Posterior vena cava (tissue), 2 donors: ENCODE data around the gene FGD2. TPM values are rescaled to one million over a fixed set of nuclear protein-coding genes. Genes with fewer than 3 reads are reported as not detected.

Experiments used
- DNase-seq: peaks from one replicate; pipeline ENCODE4 v3.0.0-alpha.2; 2020; ENCODE audit warnings: low spot score
- intact Hi-C, 2 donors: fragments of 100-400 bp; cut with DNase I; formaldehyde crosslinking; loops; one replicate each; pipeline versions ENCODE4 v1.14.1 to v1.14.2; 2022 to 2023
- total RNA-seq, 2 donors: library from RNA; stranded (reverse); fragmentation: NEBNext Ultra II Directional; extraction: Animal tissue kit (Norgen Biotek cat#: 25700); gene quantifications; one replicate each; pipeline ENCODE4 v1.2.1, GENCODE V29; 2021
- donor health status: DM: yes; HTN: yes; CAD: no.
- donor health status: DM: yes; HTN: yes; CAD: no.

FGD2 gene
- total RNA-seq, 2 donors from 2014 or later, result 23.2 to 35.5 TPM

- intact Hi-C loops, result loop anchor here in 1 of 2 donors (10.0 kb wide), 1 partner anchor 126 kb away; the partner anchor contains the start of gene C6orf89
- DNase-seq, result no peak
These were observed 5.0 kb downstream of the FGD2 start for GRCh38 chr6:37010402-37010892.

- DNase-seq, result no peak
- intact Hi-C loops, result loop anchor here in 1 of 2 donors (10.0 kb wide), 1 partner anchor 127 kb away; the partner anchor contains the start of gene C6orf89
These were observed 6.4 kb downstream of the FGD2 start for GRCh38 chr6:37011656-37012378.

- no peak for DNase-seq
- intact Hi-C loops, result loop anchor here in 1 of 2 donors (10.0 kb wide), 1 partner anchor 129 kb away; the partner anchor contains the start of gene C6orf89
These were observed 8.3 kb downstream of the FGD2 start for GRCh38 chr6:37013516-37014491.

GRCh38 chr6:37014667-37015066 lies 9.2 kb downstream of the FGD2 start:
- DNase-seq, result no peak
- intact Hi-C loops, result loop anchor here in 1 of 2 donors (5.0 to 10.0 kb wide), 2 partner anchors 130 to 247 kb away; partner anchors contain the start of gene C6orf89

- no peak for DNase-seq
- intact Hi-C loops, result loop anchor here in 1 of 2 donors (5.0 to 10.0 kb wide), 2 partner anchors 131 to 248 kb away; partner anchors contain the start of gene C6orf89
These were observed 10.1 kb downstream of the FGD2 start for GRCh38 chr6:37015532-37015931.

DNA sequence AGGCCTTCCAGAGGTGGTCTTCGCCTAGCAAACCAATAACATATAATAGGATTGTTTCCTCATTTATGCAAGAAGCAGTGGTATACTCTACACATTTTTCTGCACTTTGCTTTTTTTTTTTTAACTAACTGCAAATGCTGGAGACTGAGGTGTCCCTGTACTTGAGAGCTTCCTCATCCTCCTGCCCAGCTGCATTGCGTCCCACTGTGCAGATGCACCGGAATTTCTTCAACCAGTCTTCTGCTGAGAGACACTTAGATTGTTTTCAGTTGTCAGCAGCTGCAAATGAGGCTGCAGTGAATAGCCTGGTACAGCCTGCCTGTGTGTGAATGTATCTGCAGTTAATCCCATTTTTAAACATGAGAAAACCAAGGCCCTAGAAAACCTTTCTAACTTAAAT lies 11.5 kb downstream of the FGD2 start:
- intact Hi-C loops, result loop anchor here in 1 of 2 donors (5.0 to 10.0 kb wide), 2 partner anchors 132 to 250 kb away; partner anchors contain the start of gene C6orf89
- DNase-seq, result no peak

DNA sequence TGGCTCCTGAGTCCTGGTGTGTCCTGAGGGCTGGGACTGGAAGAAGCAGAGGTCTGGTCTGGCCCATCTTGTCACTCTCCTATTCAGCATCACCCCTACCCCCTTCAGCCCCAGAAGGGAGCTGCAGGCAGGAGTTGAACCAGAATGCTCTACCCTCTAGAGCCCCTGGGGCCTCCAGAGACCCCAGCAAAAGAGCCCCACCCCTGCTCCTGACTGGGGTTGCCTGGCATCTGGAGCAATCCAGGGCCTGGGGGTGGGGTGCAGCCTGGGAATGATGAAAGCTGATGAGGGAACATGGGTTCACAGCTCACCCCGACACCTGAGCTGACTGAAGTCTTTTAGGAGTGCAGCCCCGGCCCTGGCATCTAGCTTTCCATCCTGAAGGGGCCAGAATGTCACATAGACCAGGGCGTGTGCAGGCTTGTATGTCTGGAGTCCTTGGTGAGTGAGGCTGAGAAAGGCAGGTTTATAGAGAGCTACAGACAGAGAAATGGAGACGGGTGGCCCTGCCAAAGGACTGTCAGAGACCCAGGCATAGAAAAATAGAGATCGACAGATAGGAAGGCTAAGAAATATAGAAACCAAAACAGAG lies 12.2 kb downstream of the FGD2 start:
- intact Hi-C loops, result loop anchor here in 1 of 2 donors (5.0 to 10.0 kb wide), 2 partner anchors 133 to 250 kb away; partner anchors contain the start of gene C6orf89
- no peak for DNase-seq

DNA sequence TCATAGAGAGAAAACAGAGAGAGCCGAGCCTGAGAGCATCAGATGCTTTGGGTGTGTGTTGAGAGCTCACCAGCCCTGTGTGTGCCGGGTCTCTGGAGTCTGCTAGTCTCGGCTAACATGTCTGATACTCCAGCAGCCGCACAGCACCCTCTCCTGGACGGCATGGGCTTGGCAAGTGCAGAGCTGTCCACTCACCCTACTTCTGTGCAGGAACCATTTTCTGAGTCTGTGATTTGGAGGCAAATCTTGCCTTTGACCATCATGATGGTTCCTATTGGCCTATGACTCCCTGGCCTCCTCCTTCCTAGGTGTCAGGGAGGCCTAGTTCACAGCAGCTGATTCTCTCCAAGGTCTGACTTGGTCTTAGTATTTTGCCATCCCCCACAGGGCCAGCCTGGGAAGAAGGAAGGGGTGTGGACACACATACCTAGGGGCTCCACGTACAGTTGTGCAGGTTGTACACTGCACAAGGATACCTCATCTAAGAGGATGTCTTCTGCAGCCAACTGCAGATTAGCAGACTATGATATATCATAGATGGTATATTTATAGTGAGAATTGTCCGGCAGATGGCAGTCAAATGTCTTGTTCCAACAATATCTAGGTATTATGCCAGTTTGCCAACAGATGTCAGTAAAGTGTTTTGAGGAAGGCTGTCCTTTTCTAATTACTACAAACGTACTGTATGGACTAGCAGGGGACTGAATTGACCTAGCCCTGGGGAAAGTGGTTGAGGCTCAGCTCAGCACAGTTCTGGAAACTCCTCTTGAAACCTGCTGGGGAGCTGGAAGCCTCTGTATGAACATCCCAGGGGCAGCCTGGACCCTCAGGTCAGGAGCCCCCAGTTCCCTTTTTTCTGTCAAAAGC lies 13.0 kb downstream of the FGD2 start:
- DNase-seq, result peak; percentile 96
- intact Hi-C loops, result loop anchor here in 1 of 2 donors (5.0 to 10.0 kb wide), 2 partner anchors 134 to 251 kb away; partner anchors contain the start of gene C6orf89

- no peak for DNase-seq
- intact Hi-C loops, result loop anchor here in 1 of 2 donors (5.0 to 10.0 kb wide), 2 partner anchors 134 to 252 kb away; partner anchors contain the start of gene C6orf89
These were observed 13.6 kb downstream of the FGD2 start for GRCh38 chr6:37019065-37019450.

DNA sequence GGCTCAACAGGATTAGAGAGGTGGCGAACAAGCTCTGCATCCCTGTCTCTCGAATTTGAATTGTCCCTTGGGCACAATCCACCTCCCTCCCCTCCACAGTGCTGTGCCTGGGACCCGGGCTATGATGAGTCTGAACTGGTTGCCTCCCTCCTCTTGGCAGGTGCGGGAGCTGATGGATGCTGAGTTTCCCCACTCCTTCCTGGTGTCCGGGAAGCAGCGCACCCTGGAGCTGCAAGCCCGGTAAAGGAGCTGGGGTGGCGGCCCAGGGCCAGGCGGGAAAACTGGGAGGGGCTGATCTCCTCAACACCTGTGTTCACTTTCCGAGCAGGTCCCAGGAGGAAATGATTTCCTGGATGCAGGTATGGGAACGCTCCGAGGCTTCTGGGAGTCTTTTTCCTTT lies 14.9 kb downstream of the FGD2 start:
- intact Hi-C loops, result loop anchor here in 1 of 2 donors (10.0 kb wide), 1 partner anchor 154 kb away; the partner anchor contains the start of gene PIM1
- DNase-seq, result no peak

- DNase-seq, result no peak
- intact Hi-C loops, result loop anchor here in 1 of 2 donors (10.0 kb wide), 1 partner anchor 154 kb away; the partner anchor contains the start of gene PIM1
These were observed 15.4 kb downstream of the FGD2 start for GRCh38 chr6:37020812-37021211.

DNA sequence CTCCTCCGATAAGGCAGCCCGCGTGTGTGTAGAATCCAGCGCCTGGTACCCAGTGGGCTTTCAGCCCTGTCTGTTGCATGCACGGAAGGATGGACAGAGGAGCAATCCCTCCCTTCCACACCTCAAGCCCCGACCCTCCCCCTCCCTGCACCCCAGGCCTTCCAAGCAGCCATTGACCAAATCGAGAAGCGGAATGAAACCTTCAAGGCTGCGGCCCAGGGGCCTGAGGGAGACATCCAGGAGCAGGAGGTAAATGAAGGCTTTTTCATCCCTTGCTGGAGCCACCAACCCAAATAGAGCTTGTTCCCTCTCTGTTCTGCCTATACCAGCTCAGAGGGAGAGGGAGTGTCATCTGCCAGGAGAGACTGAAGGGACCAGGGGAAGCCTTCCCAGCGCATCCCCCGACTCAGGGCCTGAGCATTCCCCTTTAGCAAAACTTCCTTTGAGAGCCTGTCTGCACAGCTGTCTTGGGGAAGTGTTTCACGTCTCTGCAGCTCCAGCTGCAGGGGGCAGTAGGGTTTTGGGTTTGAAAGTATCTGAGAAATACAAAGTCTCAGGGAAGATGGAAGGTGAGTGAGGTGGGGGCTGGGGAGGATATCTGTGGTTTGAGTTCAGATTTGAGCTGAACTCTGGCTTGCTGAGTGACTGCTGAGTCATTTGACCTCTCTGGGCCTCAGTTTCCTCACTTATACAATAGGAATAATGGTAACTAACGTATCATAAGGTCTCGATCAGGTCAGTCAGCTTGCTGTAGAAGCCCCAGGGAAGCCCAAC lies 16.1 kb downstream of the FGD2 start:
- no peak for DNase-seq
- intact Hi-C loops, result loop anchor here in 1 of 2 donors (10.0 kb wide), 1 partner anchor 153 kb away; the partner anchor contains the start of gene PIM1

DNA sequence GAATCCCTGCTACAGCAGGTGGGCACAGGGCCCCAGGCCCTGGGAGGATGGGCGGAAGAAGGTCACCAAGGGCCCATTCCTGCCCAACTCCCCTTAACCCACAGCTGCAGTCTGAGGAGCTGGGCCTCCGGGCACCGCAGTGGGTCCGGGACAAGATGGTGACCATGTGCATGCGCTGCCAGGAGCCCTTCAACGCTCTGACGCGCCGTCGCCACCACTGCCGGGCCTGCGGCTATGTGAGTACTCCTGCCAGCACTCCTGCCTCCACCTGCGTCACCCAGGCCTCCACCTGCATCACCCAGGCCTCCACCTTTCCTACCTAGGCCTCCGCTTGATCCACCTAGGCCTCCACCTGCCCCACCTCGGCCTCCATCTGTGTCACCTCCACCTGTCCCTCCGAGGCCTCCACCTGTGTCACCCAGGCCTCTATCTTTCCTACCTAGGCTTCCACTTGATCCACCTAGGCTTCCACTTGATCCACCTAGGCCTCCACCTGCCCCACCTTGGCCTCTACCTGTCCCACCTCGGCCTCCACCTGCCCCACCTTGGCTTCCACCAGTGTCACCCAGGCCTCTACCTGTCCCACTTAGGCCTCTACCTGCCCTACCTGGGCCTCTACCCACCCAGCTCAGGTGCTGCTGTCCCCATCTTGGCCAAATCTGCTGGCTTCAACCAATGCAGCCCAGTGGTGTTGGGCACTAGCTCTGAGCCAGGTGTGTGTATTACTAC lies 16.8 kb downstream of the FGD2 start:
- intact Hi-C loops, result loop anchor here in 1 of 2 donors (10.0 kb wide), 1 partner anchor 153 kb away; the partner anchor contains the start of gene PIM1
- no peak for DNase-seq

DNA sequence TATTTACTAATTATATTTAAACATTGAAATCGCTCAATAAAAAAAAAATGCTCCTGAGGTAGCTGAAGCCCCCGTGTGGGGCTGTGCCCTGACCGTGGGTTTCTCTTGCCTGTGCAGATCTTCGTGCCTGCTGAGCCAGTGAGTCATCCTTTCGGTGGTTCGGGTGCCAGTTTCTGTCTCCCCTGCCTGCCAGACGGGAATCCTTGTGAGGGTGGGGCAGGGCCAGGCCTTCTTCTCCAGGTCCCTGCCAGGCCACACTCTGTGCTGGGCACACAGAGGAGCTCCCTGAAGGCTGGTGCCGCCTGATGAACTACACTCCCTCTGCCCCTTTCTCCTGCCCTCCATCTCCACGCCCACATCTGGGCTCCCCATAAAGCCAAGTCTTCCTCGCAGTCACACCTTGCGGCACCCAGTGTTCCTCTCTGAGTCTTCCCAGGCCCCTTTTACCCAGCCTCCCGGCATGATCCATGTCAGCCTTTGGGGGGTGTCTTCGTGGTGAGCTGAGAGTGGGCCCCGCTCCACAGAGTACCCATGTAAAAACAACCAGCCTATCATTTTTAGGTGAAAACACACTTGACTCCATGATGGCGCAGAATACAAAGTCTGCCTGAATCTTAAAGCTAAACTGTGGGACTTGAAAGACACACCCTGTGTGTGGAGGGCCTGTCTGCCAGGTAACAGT lies 19.3 kb downstream of the FGD2 start:
- no peak for DNase-seq
- intact Hi-C loops, result loop anchor here in 1 of 2 donors (10.0 kb wide), 1 partner anchor 150 kb away; the partner anchor contains the start of gene PIM1
